HG02970 (cell line): Measurements from ENCODE around the gene WBP1L.
"Not testable (repeated sequence)": the region's sequence is repeated elsewhere in the genome, so short reads cannot be mapped to it uniquely, and the experiment has no call there.

ENCODE experiments used
- ATAC-seq: cut with Tn5 transposase; IDR thresholded peaks from one replicate; pipeline ENCODE4 v1.9.1; 2021; ENCODE audit warnings: mild to moderate bottlenecking, moderate library complexity, moderate number of reproducible peaks; ENCODE audit not compliant: unreplicated experiment, low FRiP score

The WBP1L gene

DNA sequence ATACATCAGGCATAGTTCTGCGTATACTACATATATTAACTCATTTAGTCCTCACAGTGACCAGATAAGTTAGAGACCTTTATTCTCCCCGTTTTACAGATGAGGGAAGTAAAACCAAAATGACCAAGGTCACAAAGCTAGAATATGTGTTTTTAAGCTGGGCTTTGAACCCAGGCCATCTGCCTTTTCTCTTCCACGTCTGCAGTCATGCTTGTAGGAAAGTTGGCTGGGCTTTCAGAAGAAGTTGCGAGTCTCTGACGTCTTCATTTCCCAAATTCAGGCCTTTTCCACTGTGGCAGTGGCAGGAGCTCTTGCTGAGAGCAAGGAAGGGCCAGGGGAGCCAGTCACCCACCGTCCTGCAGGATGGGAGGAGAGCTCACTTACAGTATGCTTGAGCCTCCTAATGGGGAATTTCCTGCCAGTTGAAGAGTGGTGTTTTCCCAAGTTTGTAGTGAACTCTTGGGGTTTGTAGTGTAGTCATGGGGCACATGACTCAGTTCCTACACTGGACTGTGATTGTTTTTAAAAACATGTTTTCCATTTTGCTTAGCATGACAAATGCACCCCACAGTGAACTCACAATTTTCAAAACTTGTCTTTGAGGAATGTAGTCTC lies 59.3 kb downstream of the WBP1L start:
- ATAC-seq, result no peak

DNA sequence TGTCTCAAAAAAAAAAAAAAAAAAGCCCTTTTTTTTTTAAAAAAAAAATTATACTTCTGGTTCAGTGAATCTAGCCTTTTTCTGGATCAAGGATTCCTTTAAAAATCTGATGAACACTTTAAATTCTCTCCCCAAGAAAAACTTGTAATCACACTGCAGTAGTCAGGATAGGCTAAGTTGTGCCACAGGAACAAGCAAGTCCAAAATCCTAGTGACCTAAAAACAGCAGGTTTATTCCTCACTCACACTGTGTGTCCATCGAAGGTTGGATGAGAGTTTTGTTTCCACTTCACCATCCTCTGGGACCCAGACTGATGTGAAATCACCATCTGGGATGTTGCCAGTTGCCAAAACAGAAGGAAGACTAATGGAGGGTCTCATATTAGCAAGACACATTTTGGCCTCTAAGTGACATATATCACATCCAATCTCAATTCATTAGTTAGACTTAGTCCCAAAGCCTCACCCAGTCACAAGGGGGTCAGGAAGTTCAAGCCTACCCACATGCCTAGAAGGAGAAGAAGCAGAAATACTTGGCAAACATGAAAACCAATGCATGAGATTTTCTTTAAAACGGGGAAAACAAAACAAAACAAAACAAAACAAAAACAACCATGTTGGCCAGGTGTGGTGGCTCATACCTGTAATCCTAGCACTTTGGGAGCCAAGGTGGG lies 60.8 kb downstream of the WBP1L start:
- ATAC-seq, result no peak

DNA sequence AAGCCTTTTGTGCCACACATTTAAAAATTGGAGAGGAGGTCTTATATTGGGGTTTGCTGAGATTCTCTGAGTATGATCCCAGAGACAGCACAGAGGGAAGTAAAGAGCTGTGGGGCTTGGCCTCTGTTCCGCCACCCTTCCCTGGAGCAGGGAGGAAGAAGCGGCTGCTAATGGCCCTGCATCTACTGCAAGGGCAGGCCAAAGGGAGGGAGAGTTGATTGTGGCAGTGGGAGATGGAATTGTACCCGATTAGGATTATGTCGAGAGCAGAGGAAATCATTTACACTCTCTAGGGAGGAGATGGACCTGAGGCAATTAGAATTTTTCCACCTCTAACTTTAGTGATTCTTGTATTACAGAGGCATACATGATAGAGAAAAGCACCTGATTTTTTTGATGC lies 64.6 kb downstream of the WBP1L start:
- ATAC-seq, result no peak

DNA sequence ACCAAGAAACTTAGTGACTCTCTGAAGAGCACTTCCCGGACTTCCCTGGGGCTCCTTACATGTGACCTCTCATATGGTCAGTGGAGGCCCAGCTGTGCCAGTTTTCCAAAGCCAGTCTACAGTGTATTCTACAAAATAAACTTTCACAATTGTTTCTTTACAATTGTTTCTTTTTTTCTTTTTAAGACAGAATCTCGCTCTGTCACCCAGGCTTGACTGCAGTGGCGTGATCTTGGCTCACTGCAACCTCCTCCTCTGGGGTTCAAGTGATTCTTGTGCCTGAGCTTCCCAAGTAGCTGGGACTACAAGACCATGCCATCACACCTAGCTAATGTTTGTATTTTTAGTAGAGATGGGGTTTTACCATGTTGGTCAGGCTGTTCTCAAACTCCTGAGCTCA lies 67.6 kb downstream of the WBP1L start:
- ATAC-seq, result no peak

DNA sequence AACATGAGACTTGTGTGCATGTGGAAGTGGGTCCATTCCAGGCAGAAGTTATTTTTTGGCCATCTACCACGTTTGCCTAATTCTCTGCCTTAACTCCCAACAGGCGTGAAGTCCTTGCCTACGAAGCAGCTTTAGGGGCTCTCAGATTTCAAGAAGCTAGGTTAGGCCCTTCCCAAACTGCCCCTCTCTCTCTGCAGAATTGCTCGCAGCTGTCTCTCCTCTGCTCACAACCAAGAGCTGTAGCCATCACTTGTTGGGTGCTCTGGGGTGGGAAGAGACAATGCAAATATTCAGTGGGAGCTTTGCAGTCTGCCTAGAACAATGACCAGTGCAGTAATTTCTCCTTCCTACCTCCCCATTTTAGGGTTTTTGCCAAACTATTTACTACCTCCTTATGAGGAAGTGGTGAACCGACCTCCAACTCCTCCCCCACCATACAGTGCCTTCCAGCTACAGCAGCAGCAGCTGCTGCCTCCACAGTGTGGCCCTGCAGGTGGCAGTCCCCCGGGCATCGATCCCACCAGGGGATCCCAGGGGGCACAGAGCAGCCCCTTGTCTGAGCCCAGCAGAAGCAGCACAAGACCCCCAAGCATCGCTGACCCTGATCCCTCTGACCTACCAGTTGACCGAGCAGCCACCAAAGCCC lies 68.6 kb downstream of the WBP1L start:
- no peak for ATAC-seq

DNA sequence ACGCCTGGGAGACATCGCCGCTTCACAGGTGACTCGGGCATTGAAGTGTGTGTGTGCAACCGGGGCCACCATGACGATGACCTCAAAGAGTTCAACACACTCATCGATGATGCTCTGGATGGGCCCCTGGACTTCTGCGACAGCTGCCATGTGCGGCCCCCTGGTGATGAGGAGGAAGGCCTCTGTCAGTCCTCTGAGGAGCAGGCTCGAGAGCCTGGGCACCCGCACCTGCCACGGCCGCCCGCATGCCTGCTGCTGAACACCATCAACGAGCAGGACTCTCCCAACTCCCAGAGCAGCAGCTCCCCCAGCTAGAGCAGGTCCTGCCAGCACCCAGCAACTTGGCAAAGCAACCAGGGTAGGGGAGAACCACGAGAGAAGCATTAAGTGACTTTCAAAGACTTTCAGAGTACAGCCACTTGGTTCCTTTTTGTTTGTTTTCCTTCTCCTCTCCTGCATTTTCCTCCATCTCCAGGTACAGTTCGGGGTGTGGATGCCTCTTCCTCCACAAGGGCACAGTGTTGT lies 69.3 kb downstream of the WBP1L start:
- no peak for ATAC-seq

DNA sequence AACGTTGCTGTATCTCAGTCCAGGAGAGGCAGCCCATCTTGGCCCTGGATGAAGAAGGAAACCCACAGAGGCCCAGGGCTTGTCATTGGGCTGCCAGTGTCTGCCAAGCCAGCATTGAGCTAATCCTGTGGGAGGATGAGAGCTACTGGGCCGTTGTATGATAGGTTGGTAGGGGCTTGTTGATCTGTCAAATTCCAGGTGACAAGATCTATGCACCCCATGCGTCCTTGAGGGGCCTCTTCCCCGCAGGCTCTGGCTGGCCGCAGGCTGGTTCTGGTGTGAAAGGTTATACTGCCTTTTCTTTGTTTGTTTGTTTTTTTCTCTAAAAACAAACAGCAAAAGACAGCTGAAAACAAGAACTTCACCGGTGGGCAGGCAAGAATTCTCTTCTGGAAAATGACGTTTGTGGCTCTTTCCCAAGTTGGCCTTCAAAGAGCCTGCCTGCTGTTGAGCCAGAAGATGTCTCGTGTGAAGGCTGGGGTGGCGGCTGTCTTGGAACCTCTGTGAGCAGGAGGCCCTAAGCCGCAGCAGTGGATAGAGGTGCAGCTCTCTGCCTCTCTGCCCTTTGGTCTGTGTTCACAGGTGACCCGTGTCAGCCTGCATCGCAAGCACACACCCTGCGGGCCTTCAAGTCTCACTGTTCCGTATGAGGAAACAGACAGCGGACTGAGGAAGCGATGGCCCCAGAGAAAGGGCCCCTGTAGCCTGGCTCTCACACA lies 70.1 kb downstream of the WBP1L start:
- no peak for ATAC-seq

DNA sequence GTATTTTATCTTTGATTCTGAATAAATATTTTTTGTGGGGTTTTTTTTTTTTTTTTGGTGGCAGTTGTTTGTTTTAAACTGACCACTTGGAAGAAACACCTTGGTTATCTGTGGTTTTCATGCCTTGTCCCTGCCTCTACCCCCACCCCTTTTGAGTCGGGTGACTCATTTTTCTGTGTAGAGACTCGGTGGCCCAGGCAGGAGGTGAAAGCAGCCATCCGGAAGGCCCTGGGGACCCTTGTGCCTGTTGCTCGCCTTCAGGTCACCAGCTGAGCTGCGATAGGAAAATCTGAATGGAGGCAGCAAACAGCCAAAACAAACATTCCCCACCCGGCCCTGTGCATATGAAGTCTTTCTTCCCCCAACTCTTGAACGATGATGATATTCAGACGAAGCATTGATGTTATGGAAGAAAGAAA lies 70.7 kb downstream of the WBP1L start:
- no peak for ATAC-seq

DNA sequence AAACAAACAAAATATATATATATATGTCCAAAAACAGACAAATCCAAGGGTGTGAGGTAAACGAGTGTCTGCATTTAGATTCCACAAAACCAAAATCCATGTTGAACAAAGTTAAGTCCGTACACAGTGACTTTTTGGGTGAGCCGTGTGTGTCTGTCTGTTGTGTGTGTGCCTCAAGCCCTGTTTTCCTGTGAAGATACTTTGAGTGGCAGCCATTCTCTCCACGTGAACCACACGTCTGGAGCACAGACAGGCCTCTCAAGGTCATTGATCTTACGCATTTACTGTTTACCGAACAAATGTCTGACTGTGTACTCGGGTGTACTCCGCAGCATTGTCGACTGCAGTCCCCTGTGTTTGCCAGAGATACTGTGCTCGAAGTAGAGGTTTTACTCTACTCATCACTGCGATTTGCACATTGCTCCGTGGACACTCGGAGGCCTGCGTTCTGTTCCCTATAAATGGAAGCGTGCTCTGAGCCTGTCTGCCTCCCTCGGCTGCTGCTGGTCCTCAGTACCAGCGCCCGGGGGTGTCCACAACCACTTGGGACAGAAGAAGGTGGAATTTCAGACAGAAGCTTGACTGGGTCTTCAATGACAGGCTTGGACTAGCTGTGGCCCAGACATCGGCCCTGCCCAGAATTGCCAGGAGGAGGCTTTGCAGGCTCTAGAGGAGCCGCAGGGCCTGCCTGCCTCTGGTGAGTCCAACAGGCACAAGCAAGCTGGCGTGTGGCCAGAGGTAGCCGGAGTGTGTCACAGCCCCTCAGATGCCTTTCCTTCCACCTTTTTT lies 71.3 kb downstream of the WBP1L start:
- no peak for ATAC-seq

DNA sequence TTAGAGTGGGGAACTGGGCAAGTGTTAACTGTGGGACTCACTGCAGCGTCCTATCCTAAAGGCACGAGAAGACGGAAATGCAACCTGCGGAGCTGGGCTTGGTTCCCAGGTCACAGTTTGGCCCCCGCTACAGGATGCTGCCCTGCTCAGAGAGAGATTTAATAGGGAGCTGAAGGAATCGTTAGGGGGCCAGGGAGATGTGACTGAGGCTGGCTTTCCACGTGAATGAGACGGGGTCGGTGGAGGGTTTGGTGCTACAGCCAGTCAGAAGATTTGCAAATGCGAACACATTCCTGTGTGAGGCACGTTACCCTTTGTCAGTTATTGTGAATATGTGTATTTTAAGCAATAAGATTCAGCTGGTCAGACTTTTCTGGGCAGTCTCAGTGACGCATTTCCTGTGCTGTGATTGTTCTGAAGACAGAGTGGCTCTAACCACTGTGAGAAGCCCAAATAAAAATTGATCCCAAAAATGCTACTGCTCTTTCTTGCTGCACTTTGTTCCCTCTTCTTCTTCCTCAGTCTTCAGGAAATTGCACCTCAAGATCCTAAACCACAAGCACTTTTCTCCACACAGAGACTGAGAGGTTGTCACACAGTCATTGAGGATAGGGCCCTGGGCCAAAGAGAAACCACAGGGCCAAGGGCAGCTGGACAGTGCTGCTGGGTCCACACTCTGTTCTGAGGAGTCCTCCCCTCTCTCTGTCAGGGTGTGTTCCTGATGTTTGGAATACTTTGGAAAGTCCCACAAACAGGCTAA lies 72.2 kb downstream of the WBP1L start:
- ATAC-seq, result no peak

DNA sequence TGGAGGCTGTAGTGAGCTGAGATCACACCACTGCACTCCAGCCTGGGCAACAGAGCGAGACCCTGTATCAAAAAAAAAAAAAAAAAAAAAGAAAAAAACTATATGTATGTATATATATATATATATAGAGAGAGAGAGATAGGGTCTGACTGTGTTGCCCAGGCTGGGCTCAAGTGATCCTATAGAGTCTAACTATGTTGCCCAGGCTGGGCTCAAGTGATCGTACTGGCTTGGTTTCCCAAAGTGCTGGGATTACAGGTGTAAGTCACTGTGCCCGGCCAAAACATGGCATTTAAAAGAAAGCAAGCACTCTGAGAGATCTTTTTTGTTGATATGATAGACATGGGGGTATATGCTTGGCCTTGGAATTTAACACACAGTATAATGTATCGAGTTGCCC lies 73.4 kb downstream of the WBP1L start:
- ATAC-seq, result no peak

DNA sequence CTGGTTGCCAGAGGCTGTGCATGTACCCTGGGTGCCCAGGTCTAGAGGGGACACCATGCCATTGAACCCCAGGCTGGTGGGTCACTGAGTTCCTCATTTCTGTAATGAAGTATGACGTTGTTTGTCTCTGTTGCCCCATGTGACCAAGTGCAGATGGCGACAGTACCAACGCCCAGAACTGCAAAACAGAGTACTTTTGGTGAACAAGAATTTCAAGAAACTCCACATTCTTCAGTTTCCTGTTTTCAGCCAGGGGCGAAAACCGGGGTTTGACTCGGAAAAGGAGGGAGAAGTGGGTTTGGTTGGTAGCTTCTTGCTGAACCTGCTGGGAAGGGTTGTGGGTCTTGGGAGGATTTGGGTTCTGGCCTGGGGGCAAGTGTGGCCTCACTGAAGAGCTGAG lies 75.3 kb downstream of the WBP1L start:
- ATAC-seq, result no peak

DNA sequence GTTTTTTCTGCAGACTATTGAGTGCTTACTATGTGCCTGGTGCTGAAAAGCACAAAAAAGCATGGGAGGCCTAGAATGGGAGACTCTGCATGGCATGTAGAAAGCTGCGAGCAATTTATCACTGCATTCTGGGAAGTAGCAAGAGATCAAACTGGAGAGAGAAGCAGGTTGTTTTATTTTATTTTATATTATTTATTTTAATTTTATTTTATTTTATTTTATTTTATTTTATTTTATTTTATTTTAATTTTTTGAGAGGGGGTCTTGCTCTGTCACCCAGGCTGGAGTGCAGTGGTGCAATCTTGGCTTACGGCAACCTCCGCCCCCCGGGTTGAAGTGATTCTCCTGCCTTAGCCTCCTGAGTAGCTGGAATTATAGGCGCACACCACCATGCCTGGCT lies 76.3 kb downstream of the WBP1L start:
- not testable (repeated sequence) for ATAC-seq

DNA sequence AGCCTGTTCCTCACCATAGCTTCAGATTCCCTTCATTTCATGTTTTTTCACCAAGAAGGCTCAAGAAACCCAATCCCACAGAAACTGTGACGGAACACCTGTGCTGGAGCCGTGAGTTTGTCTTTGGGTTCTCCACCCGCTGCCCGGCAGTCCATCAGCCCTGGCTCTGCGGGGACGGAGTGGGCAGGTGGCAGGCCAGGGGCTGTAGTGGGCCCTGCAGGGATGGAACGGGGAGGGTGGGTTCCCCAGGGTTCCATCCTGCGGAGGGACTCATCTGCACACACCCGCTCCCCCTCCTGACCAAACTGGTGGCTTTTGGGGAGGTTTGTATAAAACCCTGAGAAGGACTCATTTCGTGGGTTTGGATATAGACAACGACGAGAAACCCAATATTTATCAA lies 78.5 kb downstream of the WBP1L start:
- no peak for ATAC-seq

DNA sequence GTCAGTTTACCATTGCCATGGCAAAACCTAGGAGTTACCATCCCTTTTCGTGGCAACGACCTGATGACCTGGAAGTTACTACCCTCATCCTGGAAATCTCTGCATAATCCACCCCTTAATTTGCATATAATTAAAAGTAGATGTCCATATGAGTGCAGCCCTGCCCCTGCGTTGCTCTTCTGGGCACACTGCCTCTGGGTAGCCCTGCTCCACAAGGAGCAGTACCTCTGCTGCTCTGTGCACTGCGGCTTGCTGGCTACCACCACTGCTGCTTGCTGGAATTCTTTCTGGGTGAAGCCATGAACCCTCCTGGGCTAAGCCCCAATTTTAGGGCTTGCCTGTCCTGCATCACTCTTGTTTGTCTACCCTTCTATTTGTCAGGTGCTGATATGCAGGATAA lies 80.9 kb downstream of the WBP1L start:
- ATAC-seq, result no peak

DNA sequence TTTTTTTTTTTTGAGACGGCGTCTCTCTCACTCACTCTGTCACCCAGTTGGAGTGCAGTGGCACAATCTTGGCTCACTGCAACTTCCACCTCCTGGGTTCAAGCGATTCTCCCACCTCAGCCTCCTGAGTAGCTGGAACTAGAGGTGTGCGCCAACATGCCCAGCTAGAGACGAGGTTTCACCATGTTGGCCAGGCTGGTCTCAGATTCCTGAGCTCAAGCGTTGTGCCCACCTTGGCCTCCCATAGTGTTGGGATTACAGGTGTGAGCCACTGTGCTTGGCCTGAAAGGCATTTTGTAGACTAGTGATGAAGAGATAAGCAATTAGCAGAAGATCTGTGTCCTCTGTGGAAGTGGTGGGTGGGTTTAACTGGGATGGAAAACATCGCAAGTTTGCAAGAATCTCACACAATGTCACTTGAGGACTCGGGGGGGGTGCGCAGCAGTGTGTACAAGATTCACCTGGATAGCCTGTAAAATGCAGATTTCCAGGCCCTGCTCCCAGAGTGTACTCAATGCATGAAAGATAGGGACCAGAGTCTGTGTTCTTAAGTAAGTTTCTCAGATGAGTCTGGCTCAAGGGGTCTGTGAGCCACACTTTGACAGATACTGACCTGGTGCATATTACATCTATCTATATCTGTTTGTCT lies 82.5 kb downstream of the WBP1L start:
- ATAC-seq, result no peak

DNA sequence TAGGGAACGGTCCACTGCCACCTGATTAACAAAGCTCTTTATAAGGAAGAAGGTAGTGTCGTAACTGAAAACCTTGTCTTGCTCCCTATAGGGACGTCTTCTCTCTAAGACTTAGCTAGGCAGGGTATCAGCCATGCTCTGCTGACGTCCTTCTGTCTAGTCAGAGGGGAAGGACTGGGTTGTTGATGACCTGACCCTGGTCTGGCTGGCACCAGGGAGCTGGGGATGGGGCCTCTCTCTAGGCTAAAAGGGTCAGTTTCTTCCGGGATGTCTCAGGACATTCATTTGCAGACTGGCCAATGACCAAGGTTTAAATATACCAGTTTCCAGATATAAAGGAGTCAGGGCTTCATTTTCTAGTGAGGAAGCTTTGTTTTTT lies 83.8 kb downstream of the WBP1L start:
- no peak for ATAC-seq

DNA sequence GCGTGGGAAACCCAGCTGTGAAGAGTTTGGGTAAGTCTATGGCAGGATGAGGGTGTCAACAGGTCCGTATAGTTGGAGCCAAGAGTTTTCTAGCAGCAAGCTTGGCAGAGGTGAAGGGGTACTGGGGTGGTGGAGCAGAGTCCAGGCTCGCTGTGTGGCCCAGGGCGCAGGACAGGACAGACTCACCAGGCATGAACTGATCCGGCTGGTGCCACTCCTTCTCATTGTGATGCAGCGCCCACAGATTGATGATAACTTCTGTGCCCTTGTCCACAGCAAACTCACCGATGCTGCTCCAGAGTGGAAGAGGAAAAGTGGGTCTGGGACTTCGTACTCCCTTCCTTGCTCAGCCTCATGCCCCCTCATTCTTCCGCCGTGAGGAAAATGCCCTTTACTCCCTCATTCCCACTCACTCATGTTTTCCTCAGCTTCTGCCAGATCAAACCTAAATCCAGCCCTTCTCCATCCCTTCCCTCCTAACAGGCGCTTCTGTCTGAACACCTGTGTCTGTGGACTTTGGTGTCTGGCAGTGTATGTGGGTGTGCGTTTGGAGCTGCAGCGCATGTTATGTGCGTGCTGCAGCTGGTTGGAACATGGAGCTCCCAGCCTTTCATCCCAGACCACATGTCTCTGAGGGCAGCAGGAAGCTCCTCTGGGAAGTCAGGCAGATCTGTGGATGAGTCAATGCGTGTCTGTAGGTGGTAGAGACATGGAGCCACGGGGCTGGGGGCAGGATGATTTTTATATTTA lies 87.7 kb downstream of the WBP1L start:
- ATAC-seq, result no peak

DNA sequence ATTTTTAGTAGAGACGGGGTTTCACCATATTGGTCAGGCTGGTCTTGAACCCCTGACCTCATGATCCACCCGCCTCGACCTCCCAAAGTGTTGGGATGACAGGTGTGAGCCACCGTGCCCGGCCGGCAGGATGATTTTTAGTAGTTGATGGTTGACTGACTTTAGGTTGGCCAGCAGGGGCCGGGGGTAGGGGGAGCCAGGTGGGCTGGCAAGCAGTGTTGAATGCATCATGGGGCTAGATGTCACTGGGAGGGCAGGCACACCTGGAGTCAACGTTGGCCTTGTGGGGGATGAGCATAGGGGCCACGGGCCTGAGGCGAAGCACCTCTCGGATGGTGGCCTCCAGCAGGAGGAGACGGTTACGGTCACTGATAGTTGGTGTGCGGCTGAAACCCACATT lies 88.5 kb downstream of the WBP1L start:
- no peak for ATAC-seq
